NCI-H526 (cell line): ENCODE results near the gene FBLN2.

ENCODE experiments used
- DNase-seq, 2 experiments: peaks; one replicate each; lab custom pipeline; 2025; lab: John Stamatoyannopoulos, UW

FBLN2 gene

DNA sequence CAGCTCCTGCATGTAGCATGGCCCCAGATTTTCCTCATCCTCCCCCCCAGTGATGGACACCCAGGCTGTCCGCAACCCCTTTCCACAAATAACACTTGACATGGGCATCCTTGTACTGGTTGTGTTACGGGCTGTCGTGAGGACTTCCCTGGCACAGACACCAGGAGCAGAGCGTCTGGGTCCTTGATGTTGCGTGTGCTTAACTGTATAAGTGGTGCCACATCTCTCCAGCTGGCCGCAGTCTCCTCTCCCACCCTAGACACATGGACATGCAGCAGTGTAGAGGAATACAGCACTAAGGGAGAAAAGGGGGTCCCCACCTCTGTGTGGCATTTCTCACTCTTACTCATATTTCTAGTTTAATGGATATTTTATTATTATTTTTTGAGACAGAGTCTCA lies 56.6 kb downstream of the FBLN2 start:
- no peak for DNase-seq

GRCh38 chr3:13607821-13608597 lies 59.1 kb downstream of the FBLN2 start:
- DNase-seq = no peak

- DNase-seq = no peak
Observed at GRCh38 chr3:13608969-13609725, 60.2 kb downstream of the FBLN2 start.

DNA sequence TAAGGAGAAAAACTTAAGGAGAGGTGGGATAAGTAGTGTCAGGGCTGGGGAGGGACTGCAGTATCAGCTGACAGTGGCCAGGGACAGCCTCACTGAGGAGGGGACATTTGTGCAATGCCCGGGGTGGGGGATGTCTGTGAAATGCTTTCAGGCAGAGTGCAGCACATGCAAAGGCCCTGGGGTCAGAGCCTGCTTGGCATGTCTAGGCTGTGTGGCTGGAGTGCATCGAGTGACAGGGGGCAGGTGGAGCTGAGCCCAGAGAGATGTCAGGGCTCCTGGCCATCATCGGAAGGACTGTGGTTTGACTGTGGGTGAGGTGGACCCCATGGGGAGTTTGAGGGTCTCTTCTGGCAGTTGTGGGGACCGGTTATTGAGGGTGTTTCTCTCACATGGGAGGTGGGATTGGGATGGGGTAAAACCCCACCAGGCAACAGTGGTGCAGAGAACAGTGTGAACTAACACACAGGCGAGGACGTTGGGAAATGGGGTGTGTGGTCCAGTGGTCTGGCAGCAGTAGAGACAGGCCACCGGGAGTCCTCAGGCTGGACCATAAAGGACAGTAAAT lies 61.2 kb downstream of the FBLN2 start:
- no peak for DNase-seq

- DNase-seq = no peak
Observed at GRCh38 chr3:13611221-13611620, 62.3 kb downstream of the FBLN2 start.

DNA sequence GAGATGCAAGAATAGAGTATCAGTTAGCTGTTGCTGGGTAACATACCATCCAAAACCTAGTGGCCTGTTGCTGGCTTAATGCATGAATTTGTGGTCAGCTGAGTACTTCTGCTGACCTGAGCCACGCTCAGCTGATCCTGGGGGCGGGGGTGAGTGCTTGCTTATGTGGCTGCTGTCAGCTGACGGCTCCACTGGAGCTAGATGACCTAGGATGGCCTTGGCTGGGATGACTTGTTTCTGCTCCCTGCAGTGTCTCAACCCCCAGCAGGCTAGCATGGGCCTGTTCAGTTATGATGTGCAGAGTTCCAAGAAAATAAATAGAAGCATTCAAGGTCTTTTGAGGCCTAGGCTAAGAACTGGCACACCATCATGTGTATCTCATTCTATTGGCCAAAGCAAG lies 63.9 kb downstream of the FBLN2 start:
- DNase-seq = no peak

- no peak for DNase-seq
Observed at GRCh38 chr3:13613343-13614190, 64.6 kb downstream of the FBLN2 start.

GRCh38 chr3:13614607-13615006 lies 65.7 kb downstream of the FBLN2 start:
- no peak for DNase-seq

GRCh38 chr3:13615019-13615528 lies 66.1 kb downstream of the FBLN2 start:
- no peak for DNase-seq

DNA sequence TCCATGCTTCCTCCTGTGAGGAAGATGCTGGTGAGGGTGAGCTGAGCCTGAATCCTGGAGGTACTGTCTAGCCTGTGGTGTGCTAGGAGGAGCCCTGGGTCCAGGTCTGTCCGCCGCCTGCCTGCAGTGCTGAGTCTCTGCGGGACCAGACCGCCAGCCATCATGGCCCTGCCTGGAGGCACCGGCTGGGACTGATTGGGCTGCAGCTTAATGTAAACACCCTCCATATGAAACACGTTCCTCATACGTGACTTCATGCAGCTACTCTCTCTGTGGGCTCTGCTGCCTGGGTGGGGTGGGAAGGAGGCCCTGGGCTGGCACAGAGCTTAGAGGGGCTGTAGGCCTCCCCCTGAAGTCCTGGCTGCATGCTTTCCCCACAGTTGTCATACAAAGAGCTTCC lies 67.4 kb downstream of the FBLN2 start:
- no peak for DNase-seq

- no peak for DNase-seq
Observed at GRCh38 chr3:13617097-13617738, 68.3 kb downstream of the FBLN2 start.

- DNase-seq = no peak
Observed at GRCh38 chr3:13617981-13618380, 69.1 kb downstream of the FBLN2 start.

GRCh38 chr3:13618836-13619235 lies 69.9 kb downstream of the FBLN2 start:
- DNase-seq = no peak

DNA sequence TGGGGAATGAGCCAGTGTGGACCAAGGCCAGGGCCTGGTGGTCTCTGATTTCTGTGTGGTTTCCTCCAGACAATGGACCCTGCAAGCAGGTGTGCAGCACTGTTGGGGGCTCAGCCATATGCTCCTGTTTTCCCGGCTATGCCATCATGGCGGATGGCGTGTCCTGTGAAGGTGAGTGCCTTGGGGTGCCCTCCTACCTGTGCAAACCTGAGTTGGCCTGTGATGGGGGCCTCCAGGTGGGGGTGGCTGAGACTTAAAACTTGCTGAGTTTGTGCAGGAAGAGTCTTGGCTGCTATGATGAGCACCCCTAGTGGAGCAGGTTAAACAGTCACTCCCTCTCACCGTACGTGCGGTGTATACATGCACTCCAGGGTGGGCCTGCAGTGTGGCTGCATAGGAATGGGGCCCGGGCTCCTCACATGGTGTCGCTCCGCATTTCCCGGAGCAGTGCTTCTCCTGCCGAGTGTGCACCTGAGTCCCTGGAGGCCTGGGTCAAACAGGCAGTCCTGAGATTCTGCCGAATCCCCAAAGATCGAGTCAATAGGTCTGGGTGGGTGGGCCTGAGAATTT lies 70.8 kb downstream of the FBLN2 start:
- DNase-seq = no peak

DNA sequence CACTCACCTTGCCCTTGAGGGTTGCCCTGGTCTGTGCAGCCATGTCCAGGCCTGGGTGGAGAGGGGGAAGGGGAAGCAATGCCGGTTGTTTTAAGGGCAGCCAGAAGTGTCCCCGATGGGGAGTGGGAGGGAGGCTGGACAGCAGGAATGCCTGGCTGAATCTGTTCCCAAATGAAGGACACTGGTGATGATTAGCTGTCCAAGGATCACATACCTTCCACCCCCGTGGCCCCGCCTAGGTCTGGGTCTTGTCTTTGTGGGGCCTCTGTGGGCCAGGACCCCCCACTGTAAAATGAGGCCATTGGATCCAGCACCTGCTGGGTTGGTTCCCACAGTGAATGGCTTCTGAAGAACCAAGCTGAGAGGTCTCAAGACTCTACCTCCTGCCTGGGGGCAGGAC lies 71.4 kb downstream of the FBLN2 start:
- no peak for DNase-seq

DNA sequence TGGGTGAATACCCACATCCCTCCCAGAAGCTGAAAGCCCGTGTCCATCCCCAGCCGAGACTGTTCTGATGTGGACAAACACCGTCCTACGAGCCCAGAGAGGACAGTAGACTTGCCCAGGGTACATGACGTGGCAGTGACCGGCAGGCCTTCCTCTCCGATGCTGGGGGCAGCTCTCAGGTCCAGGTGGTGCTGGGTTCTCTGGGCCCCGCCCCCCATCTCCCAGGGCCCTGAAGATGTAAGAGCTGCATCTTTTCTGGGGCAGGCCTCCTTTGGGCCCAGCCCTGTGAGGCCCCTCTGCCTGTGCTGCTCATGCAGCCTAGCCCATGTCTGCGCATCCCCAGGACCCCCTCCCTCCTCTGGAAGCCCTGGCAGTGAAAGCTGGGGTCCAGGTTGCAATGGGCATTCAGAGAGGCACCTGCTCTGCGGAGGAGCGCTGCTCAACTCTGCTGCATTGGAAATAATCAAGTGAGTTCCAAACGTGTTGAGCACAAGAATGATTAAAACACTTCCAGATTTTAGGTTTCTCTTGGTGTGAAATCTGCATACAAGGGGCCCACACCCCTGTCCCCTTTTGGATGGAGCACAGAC lies 71.9 kb downstream of the FBLN2 start:
- DNase-seq = no peak

DNA sequence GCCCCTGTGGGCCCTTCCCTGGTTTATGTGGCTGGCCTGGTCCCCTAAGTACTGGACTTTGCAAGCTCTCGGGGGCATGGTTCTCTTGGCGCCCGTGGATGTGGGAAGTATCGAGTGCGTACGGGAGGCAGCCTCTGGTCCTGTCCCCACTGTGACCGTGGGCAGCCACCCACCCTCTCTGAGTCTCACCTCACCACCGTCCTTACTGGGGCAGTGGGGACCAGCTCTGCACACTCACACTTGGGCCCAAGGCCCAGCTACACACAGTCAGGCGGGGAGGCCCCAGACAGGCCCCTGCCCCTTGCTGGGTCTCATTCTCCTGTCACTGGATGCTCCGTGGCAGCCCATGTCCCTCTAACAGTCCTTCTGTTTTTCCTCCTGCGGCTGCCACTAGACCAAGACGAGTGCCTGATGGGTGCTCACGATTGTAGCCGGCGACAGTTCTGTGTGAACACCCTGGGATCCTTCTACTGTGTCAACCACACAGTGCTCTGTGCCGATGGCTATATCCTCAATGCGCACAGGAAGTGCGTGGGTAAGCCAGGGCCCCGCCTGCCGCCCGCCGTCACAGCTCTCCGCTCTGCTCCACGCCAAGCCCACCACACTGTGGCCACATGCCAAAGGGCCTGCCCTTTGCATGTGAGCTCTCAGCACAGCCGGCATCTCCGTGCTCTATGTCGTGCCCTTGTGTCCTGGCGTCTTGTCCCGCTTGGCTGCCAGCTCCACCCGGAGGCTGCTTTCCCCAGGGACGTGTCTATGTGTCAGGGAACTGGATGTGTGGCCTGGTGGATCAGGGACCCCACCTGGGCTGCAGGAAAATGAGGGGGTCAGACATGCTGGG lies 72.7 kb downstream of the FBLN2 start:
- DNase-seq = no peak

GRCh38 chr3:13622356-13622755 lies 73.4 kb downstream of the FBLN2 start:
- DNase-seq = no peak

DNA sequence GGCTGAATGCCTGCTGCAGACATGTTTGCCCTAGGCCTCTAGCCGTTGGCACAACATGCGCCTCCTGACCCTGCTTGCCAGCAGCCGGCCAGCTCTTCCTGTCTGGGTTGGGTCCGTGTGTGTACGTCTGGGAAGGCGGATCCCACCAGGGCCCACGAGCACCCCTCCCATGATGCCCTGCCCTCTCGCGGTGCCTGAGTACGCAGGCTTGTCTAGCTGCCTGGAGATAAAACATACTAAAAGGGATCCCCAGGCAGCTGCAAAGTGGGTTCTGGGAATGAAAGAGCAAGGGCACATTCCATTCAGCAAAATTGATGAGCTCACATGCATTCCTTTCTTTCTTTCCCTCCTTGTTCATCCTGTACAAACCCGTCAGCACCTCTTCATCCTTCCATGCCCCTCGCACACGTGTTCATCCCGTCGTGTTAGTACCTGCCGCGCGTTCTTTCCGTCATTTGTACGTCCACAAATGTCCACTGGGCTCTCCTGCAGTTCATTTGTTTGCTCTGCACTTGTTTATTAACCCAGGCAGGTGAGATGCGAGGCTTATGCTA lies 74.3 kb downstream of the FBLN2 start:
- no peak for DNase-seq

- DNase-seq = no peak
Observed at GRCh38 chr3:13624021-13624420, 75.1 kb downstream of the FBLN2 start.
